ENCODE data around the gene OR10T2.
"Not testable (repeated sequence)": the region's sequence is repeated elsewhere in the genome, so short reads cannot be mapped to it uniquely, and the experiment has no call there.

The OR10T2 gene

GRCh38 chr1:158362482-158362881 is 36.8 kb downstream of the OR10T2 start:
- no peak for DNase-seq (ENCODE audit: low spot score)
- TF ChIP-seq, protein P1, sequence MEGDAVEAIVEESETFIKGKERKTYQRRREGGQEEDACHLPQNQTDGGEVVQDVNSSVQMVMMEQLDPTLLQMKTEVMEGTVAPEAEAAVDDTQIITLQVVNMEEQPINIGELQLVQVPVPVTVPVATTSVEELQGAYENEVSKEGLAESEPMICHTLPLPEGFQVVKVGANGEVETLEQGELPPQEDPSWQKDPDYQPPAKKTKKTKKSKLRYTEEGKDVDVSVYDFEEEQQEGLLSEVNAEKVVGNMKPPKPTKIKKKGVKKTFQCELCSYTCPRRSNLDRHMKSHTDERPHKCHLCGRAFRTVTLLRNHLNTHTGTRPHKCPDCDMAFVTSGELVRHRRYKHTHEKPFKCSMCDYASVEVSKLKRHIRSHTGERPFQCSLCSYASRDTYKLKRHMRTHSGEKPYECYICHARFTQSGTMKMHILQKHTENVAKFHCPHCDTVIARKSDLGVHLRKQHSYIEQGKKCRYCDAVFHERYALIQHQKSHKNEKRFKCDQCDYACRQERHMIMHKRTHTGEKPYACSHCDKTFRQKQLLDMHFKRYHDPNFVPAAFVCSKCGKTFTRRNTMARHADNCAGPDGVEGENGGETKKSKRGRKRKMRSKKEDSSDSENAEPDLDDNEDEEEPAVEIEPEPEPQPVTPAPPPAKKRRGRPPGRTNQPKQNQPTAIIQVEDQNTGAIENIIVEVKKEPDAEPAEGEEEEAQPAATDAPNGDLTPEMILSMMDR (conservative IDR thresholded peaks at IDR 0.05; ENCODE audit: low read depth) = no peak
- no peak overlapping the region for H3K27ac ChIP-seq
- CTCF ChIA-PET = no interaction called here
- POLR2A ChIA-PET (ENCODE audit: low non-redundant PET) = no interaction called here

GRCh38 chr1:158357441-158357840 is 41.8 kb downstream of the OR10T2 start:
- TF ChIP-seq, protein P1 (conservative IDR thresholded peaks at IDR 0.05; ENCODE audit: low read depth) = no peak
- no peak overlapping the region for H3K27ac ChIP-seq
- ChIA-PET CTCF (interaction anchor here (0.6 kb wide), 1 partner anchor 821 kb away, joined by 3 read pairs; no protein-coding TSS in a partner anchor), POLR2A (ENCODE audit: low non-redundant PET) (no interaction called here)
- DNase-seq (ENCODE audit: low spot score) = no peak

DNA sequence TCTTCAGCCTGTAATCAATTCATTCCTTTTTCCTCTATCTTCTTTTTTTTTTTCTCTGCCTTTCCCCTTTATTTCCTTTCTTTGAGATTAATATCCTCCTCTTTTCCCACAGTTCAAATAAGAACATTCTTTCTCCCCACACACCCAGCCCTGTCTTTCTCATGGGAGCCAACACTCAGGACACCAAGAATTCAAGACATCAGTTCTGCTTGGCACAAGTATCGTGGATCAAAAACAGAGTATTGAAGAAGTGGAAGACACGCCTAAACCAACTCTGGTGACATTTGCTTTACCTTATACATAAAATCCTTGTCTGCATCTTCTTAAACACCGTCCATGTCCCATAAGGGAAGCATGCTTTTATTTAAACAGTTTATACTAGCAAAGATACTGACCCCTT is 42.6 kb downstream of the OR10T2 start:
- CTCF ChIA-PET = no interaction called here
- POLR2A ChIA-PET (ENCODE audit: low non-redundant PET) = no interaction called here

GRCh38 chr1:158355773-158356285 is 43.4 kb downstream of the OR10T2 start:
- DNase-seq (ENCODE audit: low spot score) = no peak
- CTCF ChIA-PET = no interaction called here
- POLR2A ChIA-PET (ENCODE audit: low non-redundant PET) = no interaction called here
- TF ChIP-seq, protein P1 (conservative IDR thresholded peaks at IDR 0.05; ENCODE audit: low read depth) = no peak
- no peak overlapping the region for H3K27ac ChIP-seq

More for the DNA sequence above, 42.6 kb downstream of the OR10T2 start:
- no peak for DNase-seq (ENCODE audit: low spot score)
- TF ChIP-seq, protein P1 (conservative IDR thresholded peaks at IDR 0.05; ENCODE audit: low read depth) = no peak
- no peak overlapping the region for H3K27ac ChIP-seq

DNA sequence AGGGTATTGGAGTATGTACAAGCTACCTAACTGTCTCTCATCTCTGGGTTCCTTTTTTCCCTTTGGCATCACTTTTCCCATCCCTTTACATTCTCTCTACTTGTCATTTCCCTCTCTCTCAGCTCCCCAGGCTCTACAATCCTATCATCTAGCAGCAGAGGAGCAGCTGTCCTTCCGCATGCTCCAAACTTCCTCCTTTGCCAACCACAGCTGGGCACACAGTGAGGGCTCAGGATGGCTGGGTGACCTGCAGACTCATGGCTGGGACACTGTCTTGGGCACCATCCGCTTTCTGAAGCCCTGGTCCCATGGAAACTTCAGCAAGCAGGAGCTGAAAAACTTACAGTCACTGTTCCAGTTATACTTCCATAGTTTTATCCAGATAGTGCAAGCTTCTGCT is 45.0 kb downstream of the OR10T2 start:
- ChIA-PET CTCF (no interaction called here), POLR2A (ENCODE audit: low non-redundant PET) (no interaction called here)
- H3K27ac ChIP-seq = no peak overlapping the region
- DNase-seq (ENCODE audit: low spot score) = no peak
- TF ChIP-seq, protein P1 (conservative IDR thresholded peaks at IDR 0.05; ENCODE audit: low read depth) = no peak

DNA sequence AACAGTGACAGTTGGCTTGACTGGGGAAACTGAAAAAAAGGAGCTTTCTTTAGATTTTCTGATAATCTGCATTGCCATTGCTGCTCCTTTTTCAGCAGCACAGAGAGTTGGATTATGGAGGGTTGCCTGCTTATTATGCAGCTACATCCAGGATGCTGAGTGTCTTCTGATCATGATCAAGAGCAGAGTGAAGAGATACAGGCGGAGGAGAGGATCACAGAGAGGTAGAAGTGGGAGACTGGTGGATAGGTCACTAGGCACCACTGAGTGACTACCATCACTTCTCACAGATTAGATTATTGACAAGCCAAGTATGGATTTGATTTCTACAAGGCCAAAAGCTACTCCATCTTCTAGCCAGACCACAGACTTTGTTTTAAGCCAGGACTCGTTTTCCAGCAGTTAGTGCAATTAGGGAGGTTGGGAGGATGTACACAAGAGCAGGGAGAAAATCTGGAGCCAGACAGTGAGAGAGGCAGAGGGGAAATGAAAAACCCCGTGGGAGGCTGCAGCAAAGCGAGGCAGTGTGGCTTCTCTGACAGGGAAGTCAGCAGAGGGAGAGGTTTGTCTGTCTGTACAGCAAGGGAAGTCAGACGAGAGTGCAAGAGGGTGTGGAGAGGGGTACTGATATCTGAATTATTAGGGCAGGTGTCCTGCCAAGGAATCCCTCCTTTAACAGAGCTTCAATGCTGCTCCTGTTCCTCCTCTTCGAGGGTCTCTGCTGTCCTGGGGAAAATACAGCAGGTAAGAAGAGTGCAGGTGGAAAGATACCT is 45.8 kb downstream of the OR10T2 start, which contains the start of gene CD1E:
Gene CD1E, plus strand, starts transcription at position 592 of the 773 bp plus-strand sequence. Its CDS starts 95 bp downstream, at position 687.
- ChIA-PET CTCF (interaction anchor here (0.6 kb wide), 1 partner anchor 150 kb away, joined by 3 read pairs; no protein-coding TSS in a partner anchor), POLR2A (ENCODE audit: low non-redundant PET) (no interaction called here)
- TF ChIP-seq, protein P1 (conservative IDR thresholded peaks at IDR 0.05; ENCODE audit: low read depth) = no peak
- DNase-seq (ENCODE audit: low spot score) = no peak
- no peak within 1 kb of the TSS for H3K27ac ChIP-seq

- DNase-seq (ENCODE audit: low spot score); POLR2A ChIA-PET (ENCODE audit: low non-redundant PET); H3K27ac ChIP-seq; CTCF ChIA-PET: not testable (repeated sequence)
Measured at GRCh38 chr1:158348946-158349345, 50.3 kb downstream of the OR10T2 start.
